ENCODE measurements around the gene MUS81. TPM values are rescaled to one million over a fixed set of nuclear protein-coding genes. Genes with fewer than 3 reads are reported as not detected.

Gene MUS81
- total RNA-seq, 3 donors from 2014 or later (not counting 1 experiment from before 2014, with no cell fraction given) = 71.6 to 93.4 (median 73.6) TPM

DNA sequence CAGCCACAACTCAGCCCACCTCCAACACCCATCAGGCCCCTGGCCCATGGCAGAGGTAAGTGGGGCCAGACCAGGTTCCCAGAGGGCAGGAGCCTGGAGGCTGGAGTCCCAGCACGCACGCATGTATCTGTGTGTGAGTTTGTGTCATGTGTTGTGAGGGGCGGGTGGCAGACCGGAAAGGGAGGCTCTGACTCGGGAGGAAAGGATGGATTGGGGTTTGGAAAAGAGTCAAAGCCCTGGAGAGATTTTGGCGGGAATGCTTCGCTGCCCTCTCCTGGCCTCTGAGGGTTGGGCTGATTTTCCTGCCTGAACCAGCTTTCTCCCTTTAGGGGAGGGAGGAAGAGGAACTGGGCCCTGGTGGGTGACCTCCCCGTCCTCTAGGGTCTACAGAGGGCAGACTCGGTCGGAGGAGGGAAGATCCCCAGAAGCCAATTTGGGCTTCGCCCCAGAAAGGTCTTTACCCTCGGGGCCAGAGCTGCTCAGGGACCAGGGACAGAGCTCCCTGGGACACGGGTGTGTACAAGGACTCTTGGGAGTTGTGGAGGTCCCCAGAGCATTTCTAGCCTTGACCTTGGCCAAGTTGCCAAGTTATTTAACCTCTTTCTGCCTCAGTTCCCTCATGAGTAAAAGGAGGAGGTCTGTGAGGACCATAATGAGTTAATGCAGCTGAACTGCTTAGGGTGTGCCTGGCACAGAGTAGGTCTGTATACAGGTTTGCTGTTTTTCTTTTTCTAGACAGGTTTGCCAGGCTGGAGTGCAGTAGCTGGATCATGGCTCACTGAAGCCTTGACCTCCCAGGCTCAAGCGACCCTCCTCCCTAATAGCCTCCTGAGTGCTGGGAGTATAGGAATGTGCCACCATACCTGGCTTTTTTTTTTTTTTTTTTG is 51.7 kb downstream of the MUS81 start:
- H3K4me1 Mint-ChIP-seq = peaks cover 11 to 24% of the 10 kb centered on the region in 2 donors
- no peaks in the 10 kb centered on the region for H3K27me3 ChIP-seq (ENCODE audit: control insufficient read depth, insufficient read depth, low read length)
- WGBS (ENCODE audit: insufficient coverage) = 47% methylated on average over 13 of the region's 14 CpGs
- H3K27ac ChIP-seq (ENCODE audit: low read length) = no peak overlapping the region
- peaks cover 2% of the 10 kb centered on the region in 2 donors for H3K27me3 Mint-ChIP-seq (ENCODE audit: low read depth in 2 of 2)
- intact Hi-C loops (cut with micrococcal nuclease) = no loop called here
- ATAC-seq (no peak), DNase-seq (no peak)
- H3K9me3 Mint-ChIP-seq = no peaks in the 10 kb centered on the region
- no peak overlapping the region for H3K4me3 Mint-ChIP-seq
- no peak overlapping the region for H3K27ac Mint-ChIP-seq
- H3K9me3 ChIP-seq (ENCODE audit: control insufficient read depth, insufficient read depth, low read length) = no peaks in the 10 kb centered on the region
- H3K36me3 ChIP-seq (ENCODE audit: control insufficient read depth, insufficient read depth, low read length) = peaks cover under 1% of the 10 kb centered on the region
- no peak overlapping the region for H3K4me3 ChIP-seq (ENCODE audit: low read length)
- no peaks in the 10 kb centered on the region for H3K36me3 Mint-ChIP-seq
- no peak for TF ChIP-seq CTCF (IDR thresholded peaks at IDR 0.05)
- peaks cover 20% of the 10 kb centered on the region for H3K4me1 ChIP-seq (ENCODE audit: control insufficient read depth, insufficient read depth, low read length)

DNA sequence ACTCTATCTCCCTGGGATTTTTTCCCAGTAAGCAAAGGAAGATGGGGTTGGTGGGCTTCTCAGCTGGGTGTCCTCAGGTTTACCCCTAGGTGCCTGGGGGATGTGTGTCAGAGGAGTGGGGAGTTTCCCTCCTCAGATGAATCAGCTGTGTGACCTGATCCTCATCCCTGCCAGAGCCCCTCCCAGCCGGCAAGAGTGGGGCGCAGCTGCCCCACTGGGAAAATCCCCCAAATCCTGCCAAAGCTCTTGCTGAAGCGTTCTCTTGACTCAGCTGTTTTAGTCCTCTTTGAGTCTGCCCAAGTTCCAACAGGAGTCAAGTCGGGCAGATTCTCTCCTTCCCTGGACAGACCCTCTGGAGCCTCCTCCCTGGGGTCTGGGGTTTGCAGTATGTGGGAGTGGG is 52.6 kb downstream of the MUS81 start:
- Histone ChIP-seq H3K4me3 (ENCODE audit: low read length) (no peak overlapping the region), H3K36me3 (ENCODE audit: control insufficient read depth, insufficient read depth, low read length) (peaks cover 3% of the 10 kb centered on the region), H3K4me1 (ENCODE audit: control insufficient read depth, insufficient read depth, low read length) (peaks cover 30% of the 10 kb centered on the region), H3K9me3 (ENCODE audit: control insufficient read depth, insufficient read depth, low read length) (no peaks in the 10 kb centered on the region), H3K27ac (ENCODE audit: low read length) (no peak overlapping the region), H3K27me3 (ENCODE audit: control insufficient read depth, insufficient read depth, low read length) (no peaks in the 10 kb centered on the region)
- DNase-seq = no peak
- Mint-ChIP-seq H3K27ac (no peak overlapping the region), H3K9me3 (no peaks in the 10 kb centered on the region), H3K4me1 (peaks cover 15 to 30% of the 10 kb centered on the region in 2 donors), H3K4me3 (no peak overlapping the region), H3K36me3 (no peaks in the 10 kb centered on the region), H3K27me3 (ENCODE audit: low read depth in 2 of 2) (peaks cover 0 to 2% of the 10 kb centered on the region in 2 donors)
- 78% methylated on average over 4 of the region's 4 CpGs for WGBS (ENCODE audit: insufficient coverage)
- no peak for ATAC-seq
- no peak for TF ChIP-seq CTCF (IDR thresholded peaks at IDR 0.05)
- intact Hi-C loops (cut with micrococcal nuclease) = no loop called here

DNA sequence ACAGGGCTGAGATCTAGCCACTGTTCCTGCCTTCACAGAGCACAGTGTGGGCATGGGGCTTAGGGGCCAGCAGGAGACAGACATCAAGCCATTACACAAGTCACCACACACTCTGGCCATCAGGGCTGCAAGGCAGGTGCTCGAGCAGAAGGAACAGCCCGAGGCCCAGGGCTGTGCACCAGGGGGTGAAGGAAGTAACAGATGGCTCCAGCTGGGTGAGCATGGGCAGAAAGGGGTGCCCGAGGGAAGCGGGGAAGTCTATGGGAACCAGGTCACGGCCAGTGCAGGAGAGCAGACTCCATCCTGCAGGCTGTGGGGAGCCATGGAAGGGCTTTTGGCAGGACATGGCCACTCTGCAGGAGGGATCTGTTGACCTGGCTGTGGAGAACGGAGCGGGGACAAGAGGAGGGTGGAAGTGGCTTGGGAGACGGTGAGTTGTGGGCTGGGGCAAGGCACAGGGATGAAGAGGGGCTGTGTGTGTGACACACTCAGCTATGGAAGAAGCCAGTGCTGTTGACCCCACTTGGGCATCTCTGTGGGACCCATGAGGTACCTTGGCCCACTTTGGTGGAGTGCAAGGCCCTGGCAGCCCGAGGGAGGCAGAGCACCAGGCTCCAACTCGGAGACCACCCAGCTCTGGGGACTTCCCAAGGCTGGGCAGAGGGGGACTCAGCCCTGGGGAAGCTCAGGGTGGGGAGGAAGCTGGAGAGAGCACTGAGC is 55.0 kb downstream of the MUS81 start:
- no peak overlapping the region for H3K27ac ChIP-seq (ENCODE audit: low read length)
- H3K27me3 ChIP-seq (ENCODE audit: control insufficient read depth, insufficient read depth, low read length) = no peaks in the 10 kb centered on the region
- H3K27ac Mint-ChIP-seq = peak overlapping the region; percentile 43 to 65
- H3K9me3 Mint-ChIP-seq = no peaks in the 10 kb centered on the region
- H3K4me3 ChIP-seq (ENCODE audit: low read length) = no peak overlapping the region
- WGBS (ENCODE audit: insufficient coverage) = 66% methylated on average over 10 of the region's 10 CpGs
- peaks cover 41% of the 10 kb centered on the region for H3K4me1 ChIP-seq (ENCODE audit: control insufficient read depth, insufficient read depth, low read length)
- H3K27me3 Mint-ChIP-seq (ENCODE audit: low read depth in 2 of 2) = no peaks in the 10 kb centered on the region
- intact Hi-C loops (cut with micrococcal nuclease) = loop anchor here (5.0 kb wide), 1 partner anchor 58 kb away; the partner anchor contains the start of gene CFL1
- H3K4me1 Mint-ChIP-seq = peaks cover 18 to 36% of the 10 kb centered on the region in 2 donors
- ATAC-seq = no peak
- H3K36me3 ChIP-seq (ENCODE audit: control insufficient read depth, insufficient read depth, low read length) = peaks cover 3% of the 10 kb centered on the region
- no peaks in the 10 kb centered on the region for H3K36me3 Mint-ChIP-seq
- no peak for TF ChIP-seq CTCF (IDR thresholded peaks at IDR 0.05)
- no peak overlapping the region for H3K4me3 Mint-ChIP-seq
- no peak for DNase-seq
- H3K9me3 ChIP-seq (ENCODE audit: control insufficient read depth, insufficient read depth, low read length) = no peaks in the 10 kb centered on the region
